ENCODE measurements around the gene FAM234A.

Gene FAM234A

DNA sequence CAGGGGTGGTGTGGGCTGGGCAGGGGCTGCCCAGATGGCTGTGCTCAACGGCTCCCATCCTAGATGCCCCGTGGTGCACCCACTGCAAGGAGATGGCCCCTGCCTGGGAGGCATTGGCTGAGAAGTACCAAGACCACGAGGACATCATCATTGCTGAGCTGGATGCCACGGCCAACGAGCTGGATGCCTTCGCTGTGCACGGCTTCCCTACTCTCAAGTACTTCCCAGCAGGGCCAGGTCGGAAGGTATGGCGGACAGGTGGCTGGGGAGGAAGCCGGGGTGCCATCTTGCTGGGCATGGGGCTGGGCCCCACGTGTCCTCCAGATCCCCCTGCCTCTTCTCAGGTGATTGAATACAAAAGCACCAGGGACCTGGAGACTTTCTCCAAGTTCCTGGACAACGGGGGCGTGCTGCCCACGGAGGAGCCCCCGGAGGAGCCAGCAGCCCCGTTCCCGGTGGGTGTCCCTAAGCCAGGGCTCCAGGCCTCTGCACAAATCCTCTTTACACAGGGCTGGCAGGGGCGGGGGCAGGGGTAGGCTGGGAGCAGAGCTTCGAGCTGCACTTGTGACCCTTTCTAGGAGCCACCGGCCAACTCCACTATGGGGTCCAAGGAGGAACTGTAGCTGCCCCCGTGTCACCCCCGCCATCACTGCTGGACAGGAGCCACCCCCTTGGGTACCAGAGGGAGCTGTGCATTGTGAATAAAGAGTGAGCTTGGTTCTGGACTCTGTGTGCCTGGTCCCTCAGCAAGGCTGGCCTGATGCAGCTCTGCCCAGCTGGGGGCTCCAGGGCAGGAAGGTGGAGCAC lies 52.1 kb downstream of the FAM234A start:
- no peak overlapping the region for H3K4me3 ChIP-seq (ENCODE audit: low read length in 2 of 2)
- peaks cover 19 to 25% of the 10 kb centered on the region in 2 donors for H3K36me3 ChIP-seq (ENCODE audit: control insufficient read depth in 2 of 2, insufficient read depth in 2 of 2, low read length in 2 of 2)
- H3K27ac ChIP-seq (ENCODE audit: low read depth in 2 of 2, low read length in 2 of 2): no peak overlapping the region
- H3K9ac ChIP-seq (ENCODE audit: low read depth in 1 of 2, low read length in 2 of 2): no peak overlapping the region
- peaks cover 0 to 3% of the 10 kb centered on the region in 2 donors for H3K27me3 ChIP-seq (ENCODE audit: control insufficient read depth in 2 of 2, insufficient read depth in 2 of 2, low read length in 2 of 2)
- no peaks in the 10 kb centered on the region for H3K4me1 ChIP-seq (ENCODE audit: control insufficient read depth in 2 of 2, insufficient read depth in 2 of 2, low read length in 2 of 2)
- no peaks in the 10 kb centered on the region for H3K9me3 ChIP-seq (ENCODE audit: control insufficient read depth in 2 of 2, low read length in 2 of 2)

DNA sequence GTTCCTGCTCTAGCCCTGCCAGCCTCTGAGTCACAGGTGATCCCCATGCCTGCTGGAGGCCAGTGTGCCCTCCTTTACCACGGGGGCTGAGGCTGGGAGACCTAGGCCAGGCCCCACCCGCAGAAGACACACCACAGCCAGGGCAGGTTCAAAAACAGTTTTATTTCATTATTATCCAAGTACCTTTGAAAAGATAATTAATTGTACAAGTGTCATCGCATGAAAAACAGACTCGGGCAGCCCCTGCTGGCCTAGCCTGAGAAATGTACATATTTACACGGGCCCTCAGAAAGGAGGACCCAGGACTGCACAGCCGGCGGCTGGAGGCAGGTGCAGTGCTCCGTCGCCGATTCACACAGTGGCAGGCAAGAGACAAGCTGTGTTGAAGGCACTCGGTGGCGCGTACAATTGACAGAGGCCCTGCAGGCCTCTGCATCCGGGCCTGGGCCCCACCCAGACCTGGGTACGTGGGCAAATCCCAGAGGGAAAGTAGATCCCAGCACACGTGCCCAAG lies 52.7 kb downstream of the FAM234A start:
- H3K9ac ChIP-seq (ENCODE audit: low read depth in 1 of 2, low read length in 2 of 2): no peak overlapping the region
- H3K4me1 ChIP-seq (ENCODE audit: control insufficient read depth in 2 of 2, insufficient read depth in 2 of 2, low read length in 2 of 2): no peaks in the 10 kb centered on the region
- peaks cover 26 to 27% of the 10 kb centered on the region in 2 donors for H3K36me3 ChIP-seq (ENCODE audit: control insufficient read depth in 2 of 2, insufficient read depth in 2 of 2, low read length in 2 of 2)
- no peak overlapping the region for H3K27ac ChIP-seq (ENCODE audit: low read depth in 2 of 2, low read length in 2 of 2)
- no peaks in the 10 kb centered on the region for H3K27me3 ChIP-seq (ENCODE audit: control insufficient read depth in 2 of 2, insufficient read depth in 2 of 2, low read length in 2 of 2)
- no peak overlapping the region for H3K4me3 ChIP-seq (ENCODE audit: low read length in 2 of 2)
- H3K9me3 ChIP-seq (ENCODE audit: control insufficient read depth in 2 of 2, low read length in 2 of 2): no peaks in the 10 kb centered on the region

DNA sequence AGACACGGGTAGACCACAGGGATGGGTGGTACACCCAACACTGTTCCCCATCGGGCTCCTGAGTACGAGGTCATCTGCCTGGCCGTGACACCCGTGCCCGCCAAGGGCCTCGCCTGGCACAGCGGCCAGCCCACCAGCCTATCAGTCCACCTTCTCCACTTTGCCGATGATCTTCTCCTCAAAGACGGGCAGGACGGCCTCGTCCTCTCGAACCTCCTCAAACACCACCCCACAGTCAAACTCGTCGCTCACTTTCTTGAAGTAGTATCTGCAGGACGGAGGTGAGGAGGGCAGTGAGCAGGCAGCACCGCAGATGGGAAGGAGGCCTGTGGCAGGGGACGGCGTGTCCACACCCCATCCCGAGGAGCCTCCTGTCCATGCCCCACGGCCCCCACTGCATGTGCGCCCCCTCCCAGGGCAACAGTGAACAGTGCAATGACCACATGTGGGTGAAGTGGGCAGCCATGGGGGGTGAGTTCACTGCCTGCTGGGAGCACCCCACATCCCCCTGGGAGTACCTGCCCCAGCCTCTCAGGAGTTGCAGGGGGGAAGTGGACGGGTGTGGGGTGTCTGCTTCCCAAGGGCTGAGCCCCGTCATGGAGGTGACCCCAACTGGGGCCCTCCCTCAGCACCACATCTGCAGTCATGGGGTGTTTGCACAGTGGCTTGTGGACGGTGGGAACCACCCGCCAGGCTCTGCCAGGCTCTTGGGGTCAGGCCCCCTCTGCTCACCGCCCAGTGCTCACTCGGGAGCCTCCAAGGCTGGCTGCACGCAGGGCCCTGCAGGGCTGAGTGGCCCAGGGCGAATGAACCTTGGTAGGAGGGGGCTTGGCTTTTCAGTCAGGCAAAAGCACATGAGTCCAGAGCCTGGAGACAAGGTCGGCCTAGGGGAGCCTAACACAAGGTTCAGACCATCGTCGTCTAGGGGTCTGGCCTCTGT lies 53.6 kb downstream of the FAM234A start:
- Histone ChIP-seq H3K27ac (ENCODE audit: low read depth in 2 of 2, low read length in 2 of 2) (no peak overlapping the region), H3K9me3 (ENCODE audit: control insufficient read depth in 2 of 2, low read length in 2 of 2) (no peaks in the 10 kb centered on the region), H3K4me1 (ENCODE audit: control insufficient read depth in 2 of 2, insufficient read depth in 2 of 2, low read length in 2 of 2) (no peaks in the 10 kb centered on the region), H3K27me3 (ENCODE audit: control insufficient read depth in 2 of 2, insufficient read depth in 2 of 2, low read length in 2 of 2) (no peaks in the 10 kb centered on the region), H3K36me3 (ENCODE audit: control insufficient read depth in 2 of 2, insufficient read depth in 2 of 2, low read length in 2 of 2) (peaks cover 31 to 35% of the 10 kb centered on the region in 2 donors), H3K4me3 (ENCODE audit: low read length in 2 of 2) (no peak overlapping the region), H3K9ac (ENCODE audit: low read depth in 1 of 2, low read length in 2 of 2) (no peak overlapping the region)

DNA sequence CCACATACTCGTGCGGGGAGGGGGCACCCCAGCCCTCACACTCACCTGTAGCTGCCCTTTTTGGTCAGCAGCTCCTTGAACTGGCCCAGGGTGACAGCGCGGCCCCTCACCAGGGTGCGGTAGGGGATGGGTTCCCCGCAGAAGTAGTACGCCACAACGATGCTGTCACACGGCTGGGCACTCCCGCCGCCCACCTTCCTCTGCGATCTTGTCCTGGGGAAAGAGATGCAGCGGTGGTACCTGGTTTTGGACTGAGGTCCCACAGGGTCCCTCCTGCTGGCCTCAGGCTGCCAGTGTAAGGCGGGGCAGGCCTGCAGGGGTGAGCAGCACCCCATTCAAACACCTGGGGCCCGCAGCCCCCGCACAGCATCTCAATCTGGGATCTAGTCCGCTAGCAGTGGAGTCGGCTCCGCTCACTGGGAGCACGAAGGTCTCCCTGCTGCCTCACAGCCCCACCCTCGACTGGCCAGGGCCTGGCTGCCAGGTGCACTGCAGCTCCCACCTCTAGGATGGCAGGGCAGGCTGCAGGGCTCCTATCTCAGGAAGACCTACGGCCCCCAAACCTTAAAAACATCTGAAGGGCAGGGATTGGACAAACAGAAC lies 54.9 kb downstream of the FAM234A start:
- H3K4me3 ChIP-seq (ENCODE audit: low read length in 2 of 2): no peak overlapping the region
- no peak overlapping the region for H3K9ac ChIP-seq (ENCODE audit: low read depth in 1 of 2, low read length in 2 of 2)
- no peaks in the 10 kb centered on the region for H3K27me3 ChIP-seq (ENCODE audit: control insufficient read depth in 2 of 2, insufficient read depth in 2 of 2, low read length in 2 of 2)
- H3K36me3 ChIP-seq (ENCODE audit: control insufficient read depth in 2 of 2, insufficient read depth in 2 of 2, low read length in 2 of 2): peaks cover 33 to 36% of the 10 kb centered on the region in 2 donors
- H3K9me3 ChIP-seq (ENCODE audit: control insufficient read depth in 2 of 2, low read length in 2 of 2): no peaks in the 10 kb centered on the region
- no peak overlapping the region for H3K27ac ChIP-seq (ENCODE audit: low read depth in 2 of 2, low read length in 2 of 2)
- no peaks in the 10 kb centered on the region for H3K4me1 ChIP-seq (ENCODE audit: control insufficient read depth in 2 of 2, insufficient read depth in 2 of 2, low read length in 2 of 2)

DNA sequence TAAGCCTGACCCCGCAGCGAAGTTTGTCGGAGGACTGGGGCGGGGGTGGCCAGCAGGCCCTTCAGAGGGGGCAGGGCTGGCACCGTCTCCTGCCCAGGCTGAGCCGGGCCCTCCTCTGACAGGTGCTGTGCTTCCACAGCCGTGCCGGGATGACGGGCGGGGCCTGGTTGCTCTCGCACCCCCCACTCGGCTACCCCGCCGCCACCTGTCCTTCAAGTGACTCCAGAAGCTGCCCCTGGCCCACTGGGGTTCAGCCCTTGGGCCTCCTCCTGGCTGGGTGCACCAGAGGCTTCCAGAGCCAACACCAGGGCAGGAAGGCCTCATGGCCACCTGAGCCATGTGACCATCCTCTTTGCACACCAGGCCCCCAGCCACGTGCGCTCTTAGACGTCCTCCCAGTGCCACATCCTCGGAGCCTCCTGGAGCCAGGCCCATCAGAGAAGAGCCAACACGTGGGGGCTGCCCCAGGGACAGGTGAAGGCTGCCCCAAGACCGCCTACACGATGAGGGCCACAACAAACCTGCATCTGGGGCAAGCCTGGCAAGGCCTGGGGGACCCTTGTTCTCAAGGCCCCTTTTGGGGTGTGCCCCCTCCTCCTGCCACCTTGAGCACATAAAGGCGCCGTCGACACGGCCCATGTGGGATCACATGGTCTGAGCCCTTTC lies 55.5 kb downstream of the FAM234A start:
- Histone ChIP-seq H3K27me3 (ENCODE audit: control insufficient read depth in 2 of 2, insufficient read depth in 2 of 2, low read length in 2 of 2) (no peaks in the 10 kb centered on the region), H3K9ac (ENCODE audit: low read depth in 1 of 2, low read length in 2 of 2) (no peak overlapping the region), H3K4me1 (ENCODE audit: control insufficient read depth in 2 of 2, insufficient read depth in 2 of 2, low read length in 2 of 2) (no peaks in the 10 kb centered on the region), H3K36me3 (ENCODE audit: control insufficient read depth in 2 of 2, insufficient read depth in 2 of 2, low read length in 2 of 2) (peaks cover 33 to 36% of the 10 kb centered on the region in 2 donors), H3K9me3 (ENCODE audit: control insufficient read depth in 2 of 2, low read length in 2 of 2) (no peaks in the 10 kb centered on the region), H3K4me3 (ENCODE audit: low read length in 2 of 2) (no peak overlapping the region), H3K27ac (ENCODE audit: low read depth in 2 of 2, low read length in 2 of 2) (no peak overlapping the region)

DNA sequence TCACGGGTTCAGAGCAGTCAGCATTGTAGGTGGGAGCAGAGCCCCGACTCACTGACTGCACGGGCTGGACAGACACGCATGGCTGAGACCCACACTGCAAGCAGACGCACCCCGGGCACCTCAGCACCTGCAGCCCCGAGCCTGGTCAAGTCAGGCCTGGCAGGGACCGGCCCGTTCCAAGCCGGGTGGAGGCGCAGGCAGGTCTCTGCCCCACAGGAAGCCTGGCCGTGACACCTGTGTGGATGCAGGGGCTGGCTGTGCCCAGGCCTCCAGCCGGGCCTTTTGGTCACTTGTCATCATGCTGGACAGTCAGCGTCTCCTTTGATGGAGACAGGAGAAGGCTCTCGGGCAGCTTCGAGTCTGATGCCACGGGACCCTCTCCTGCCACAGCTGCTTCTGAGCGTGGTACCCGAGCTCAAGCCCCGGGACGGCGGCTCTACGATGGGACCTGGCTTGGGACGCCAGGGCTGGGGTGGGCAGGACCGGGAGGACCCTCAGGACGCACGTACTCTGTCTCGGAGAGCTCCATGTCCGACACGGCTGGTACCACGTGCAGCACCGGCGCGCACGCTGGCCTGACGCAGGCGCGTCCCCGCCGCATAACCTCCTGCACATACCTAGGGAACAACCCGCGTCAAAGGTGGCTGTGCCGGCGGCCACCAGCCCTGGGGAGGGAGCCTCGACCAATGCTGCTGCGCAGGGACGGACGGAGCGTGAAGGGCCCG lies 56.2 kb downstream of the FAM234A start:
- H3K27ac ChIP-seq (ENCODE audit: low read depth in 2 of 2, low read length in 2 of 2): no peak overlapping the region
- no peak overlapping the region for H3K4me3 ChIP-seq (ENCODE audit: low read length in 2 of 2)
- H3K9ac ChIP-seq (ENCODE audit: low read depth in 1 of 2, low read length in 2 of 2): no peak overlapping the region
- H3K27me3 ChIP-seq (ENCODE audit: control insufficient read depth in 2 of 2, insufficient read depth in 2 of 2, low read length in 2 of 2): no peaks in the 10 kb centered on the region
- H3K36me3 ChIP-seq (ENCODE audit: control insufficient read depth in 2 of 2, insufficient read depth in 2 of 2, low read length in 2 of 2): peaks cover 33 to 36% of the 10 kb centered on the region in 2 donors
- no peaks in the 10 kb centered on the region for H3K4me1 ChIP-seq (ENCODE audit: control insufficient read depth in 2 of 2, insufficient read depth in 2 of 2, low read length in 2 of 2)
- no peaks in the 10 kb centered on the region for H3K9me3 ChIP-seq (ENCODE audit: control insufficient read depth in 2 of 2, low read length in 2 of 2)

DNA sequence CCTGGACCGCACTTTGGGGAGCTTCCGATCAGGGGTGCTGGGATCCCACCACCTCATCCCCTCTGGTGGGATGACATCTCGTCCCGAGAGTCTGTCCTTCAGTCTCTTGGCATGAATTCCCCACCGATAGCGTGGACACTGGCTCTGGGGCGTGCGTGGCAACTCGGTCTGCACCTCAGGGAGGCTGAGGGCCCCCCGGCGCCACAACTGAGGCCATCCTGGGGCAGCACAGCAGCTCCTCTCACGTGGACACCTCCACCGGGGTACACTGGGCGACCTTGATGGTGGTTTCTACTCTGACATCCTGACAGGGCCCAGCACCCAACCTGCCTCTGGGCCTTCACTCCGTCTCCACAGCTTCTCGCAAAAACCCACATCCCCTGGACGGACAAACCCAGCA lies 56.9 kb downstream of the FAM234A start:
- no peak overlapping the region for H3K4me3 ChIP-seq (ENCODE audit: low read length in 2 of 2)
- H3K9me3 ChIP-seq (ENCODE audit: control insufficient read depth in 2 of 2, low read length in 2 of 2): no peaks in the 10 kb centered on the region
- H3K9ac ChIP-seq (ENCODE audit: low read depth in 1 of 2, low read length in 2 of 2): no peak overlapping the region
- H3K4me1 ChIP-seq (ENCODE audit: control insufficient read depth in 2 of 2, insufficient read depth in 2 of 2, low read length in 2 of 2): no peaks in the 10 kb centered on the region
- H3K27me3 ChIP-seq (ENCODE audit: control insufficient read depth in 2 of 2, insufficient read depth in 2 of 2, low read length in 2 of 2): no peaks in the 10 kb centered on the region
- H3K27ac ChIP-seq (ENCODE audit: low read depth in 2 of 2, low read length in 2 of 2): no peak overlapping the region
- peaks cover 36% of the 10 kb centered on the region in 2 donors for H3K36me3 ChIP-seq (ENCODE audit: control insufficient read depth in 2 of 2, insufficient read depth in 2 of 2, low read length in 2 of 2)

DNA sequence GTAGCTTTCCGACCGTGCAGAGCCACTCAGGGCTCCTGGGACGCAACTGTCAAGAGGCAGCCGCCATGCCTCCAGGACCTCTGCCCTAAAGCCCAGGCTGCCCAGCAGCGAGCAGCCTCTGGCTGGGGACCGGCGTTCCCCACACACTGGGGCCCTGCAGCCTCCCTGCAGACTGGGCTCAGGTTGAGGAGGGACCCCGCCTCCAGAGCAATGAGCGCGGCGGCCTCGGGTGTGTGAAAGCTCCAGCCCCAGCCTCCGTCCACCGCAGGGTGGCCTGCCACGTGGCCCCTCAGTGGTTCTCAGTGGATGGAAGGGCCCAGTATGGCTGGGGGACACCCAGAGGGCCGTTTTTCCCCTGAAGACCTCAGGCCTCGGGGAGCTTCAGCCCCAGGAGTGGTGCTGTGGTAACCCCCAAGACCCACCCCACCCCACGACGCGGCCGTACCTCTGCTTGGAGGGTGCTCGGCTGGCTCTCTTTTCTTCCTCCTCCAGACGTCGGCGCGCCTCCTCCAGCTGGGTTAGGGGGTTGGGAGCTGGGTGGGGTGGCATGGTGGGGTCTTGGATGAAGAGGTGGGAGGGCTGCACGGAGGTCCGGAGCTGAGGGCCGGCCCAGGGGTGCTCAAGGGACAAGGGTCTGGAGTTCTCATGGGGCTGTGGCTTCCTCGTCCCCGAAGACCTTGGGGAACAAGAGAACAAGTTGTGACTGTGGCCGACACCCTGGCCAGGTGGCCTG lies 58.6 kb downstream of the FAM234A start:
- H3K9ac ChIP-seq (ENCODE audit: low read depth in 1 of 2, low read length in 2 of 2): no peak overlapping the region
- H3K27me3 ChIP-seq (ENCODE audit: control insufficient read depth in 2 of 2, insufficient read depth in 2 of 2, low read length in 2 of 2): no peaks in the 10 kb centered on the region
- no peak overlapping the region for H3K4me3 ChIP-seq (ENCODE audit: low read length in 2 of 2)
- no peaks in the 10 kb centered on the region for H3K9me3 ChIP-seq (ENCODE audit: control insufficient read depth in 2 of 2, low read length in 2 of 2)
- no peak overlapping the region for H3K27ac ChIP-seq (ENCODE audit: low read depth in 2 of 2, low read length in 2 of 2)
- H3K36me3 ChIP-seq (ENCODE audit: control insufficient read depth in 2 of 2, insufficient read depth in 2 of 2, low read length in 2 of 2): peaks cover 37 to 42% of the 10 kb centered on the region in 2 donors
- H3K4me1 ChIP-seq (ENCODE audit: control insufficient read depth in 2 of 2, insufficient read depth in 2 of 2, low read length in 2 of 2): no peaks in the 10 kb centered on the region

DNA sequence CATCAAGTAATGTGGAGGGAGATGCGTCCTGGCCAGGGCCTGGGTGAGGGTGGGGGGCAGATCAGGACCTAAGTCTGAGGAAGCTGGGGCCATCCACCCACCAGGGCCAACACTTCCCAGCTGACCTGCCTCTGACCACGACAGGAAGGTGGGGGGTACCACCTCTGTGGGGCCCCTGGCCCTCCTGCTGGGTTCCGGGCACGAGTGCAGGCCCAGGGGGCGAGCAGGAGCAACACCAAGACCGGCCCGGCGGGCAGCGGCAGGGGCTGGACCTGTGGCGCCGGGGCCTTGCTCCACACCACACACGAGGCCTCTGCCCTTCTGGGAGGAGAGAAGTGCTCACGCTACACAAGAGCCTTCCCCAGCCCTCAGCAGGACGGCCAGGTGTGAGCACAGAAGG lies 61.7 kb downstream of the FAM234A start:
- Histone ChIP-seq H3K9me3 (ENCODE audit: control insufficient read depth in 2 of 2, low read length in 2 of 2) (no peaks in the 10 kb centered on the region), H3K4me3 (ENCODE audit: low read length in 2 of 2) (no peak overlapping the region), H3K4me1 (ENCODE audit: control insufficient read depth in 2 of 2, insufficient read depth in 2 of 2, low read length in 2 of 2) (no peaks in the 10 kb centered on the region), H3K9ac (ENCODE audit: low read depth in 1 of 2, low read length in 2 of 2) (no peak overlapping the region), H3K27ac (ENCODE audit: low read depth in 2 of 2, low read length in 2 of 2) (no peak overlapping the region), H3K36me3 (ENCODE audit: control insufficient read depth in 2 of 2, insufficient read depth in 2 of 2, low read length in 2 of 2) (peaks cover 27 to 28% of the 10 kb centered on the region in 2 donors), H3K27me3 (ENCODE audit: control insufficient read depth in 2 of 2, insufficient read depth in 2 of 2, low read length in 2 of 2) (no peaks in the 10 kb centered on the region)
